ENCODE data around the gene EIF4EBP3. TPM values are rescaled to one million over a fixed set of nuclear protein-coding genes. Genes with fewer than 3 reads are reported as not detected.

EIF4EBP3 gene
- total and polyA plus RNA-seq, 2 of the 4 experiments (the other 2 are of a cell fraction), result 0.36 to 2.1 TPM

DNA sequence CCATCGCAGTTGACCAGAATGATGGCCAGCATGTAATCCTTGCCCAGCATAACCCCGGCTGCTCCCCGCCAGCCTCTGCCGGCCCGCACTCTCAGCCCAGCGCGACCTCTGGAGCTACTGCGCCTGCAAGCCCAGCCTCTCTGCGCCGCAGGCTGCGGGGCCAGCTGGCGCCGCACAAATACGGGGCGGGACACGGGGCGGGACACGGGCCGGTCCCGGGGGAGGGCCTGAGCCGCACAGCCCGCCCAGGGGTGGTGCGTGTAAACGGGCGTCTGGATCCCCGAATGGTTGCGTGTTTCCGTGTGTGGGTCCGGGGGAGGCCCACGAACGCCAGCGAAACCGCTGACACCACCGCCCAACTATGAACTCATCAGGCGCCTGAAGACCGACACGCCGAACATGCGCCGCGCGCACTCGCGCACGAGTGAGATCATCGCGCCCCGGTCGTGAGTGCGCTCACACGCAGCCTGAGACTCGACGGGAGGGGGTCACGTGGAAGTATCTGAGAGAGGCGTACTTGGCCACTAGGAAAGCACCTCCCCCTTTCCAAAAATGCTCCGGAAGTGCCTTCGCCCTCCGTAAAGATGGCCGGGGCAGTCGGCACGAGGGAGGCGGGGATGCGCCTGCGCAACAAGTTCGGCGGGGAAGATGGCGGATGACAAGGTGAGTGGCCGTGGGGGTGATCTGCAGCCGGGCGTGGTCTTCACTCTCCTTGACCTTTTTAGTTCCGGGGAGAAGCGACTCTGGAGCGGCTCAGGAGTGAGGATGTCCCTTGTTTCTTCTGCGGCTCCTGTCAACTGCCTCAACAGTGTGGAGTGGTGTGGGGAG lies 16.9 kb downstream of the EIF4EBP3 start, which contains the start of the genes APBB3 and SLC35A4:
Gene APBB3, minus strand, starts transcription at position 403 of the 828 bp plus-strand sequence. Its CDS starts 353 bp downstream, at position 50.
Gene SLC35A4, plus strand, starts transcription at position 633 of the 828 bp plus-strand sequence. CDS start 2,342 bp downstream, outside the sequence.
- H4K20me1 ChIP-seq (ENCODE audit: insufficient read depth, low read length), result no peaks in the 10 kb centered on the region
- intact Hi-C loops (cut with micrococcal nuclease), result loop anchor here (1.0 kb wide), 1 partner anchor 71 kb away; no protein-coding TSS in a partner anchor
- 1% methylated on average over 15 of the region's 74 CpGs; no CpG with 5 or more reads in 1 of the 2 experiments for WGBS, 2 experiments (ENCODE audit: extremely low coverage in 2 of 2, insufficient read length in 1 of 2)
- peak within 1 kb of the TSS; percentile 61 for H2BK5ac ChIP-seq (ENCODE audit: low read depth, low read length, poor library complexity, severe bottlenecking)
- peak within 1 kb of the TSS; percentile 89 for H3K9ac ChIP-seq (ENCODE audit: low read depth, low read length)
- dilution Hi-C loops (cut with HindIII; ENCODE audit: low sequenced_read_pairs, unreplicated experiment), result no loop called here
- peak within 1 kb of the TSS; percentile 97 for H2AFZ ChIP-seq (replicated peaks; ENCODE audit: low read length, poor library complexity)
- peaks cover 27 to 54% of the 10 kb centered on the region in 2 experiments for H3K79me1 ChIP-seq (ENCODE audit: low read depth in 1 of 2, low read length in 2 of 2)
- in situ Hi-C loops (cut with MboI; ENCODE audit: low sequenced_read_pairs), result loop anchor here (5.0 kb wide), 1 partner anchor 83 kb away; the partner anchor contains the start of genes IK and NDUFA2
- DNase-seq (peak; percentile 99), ATAC-seq (ENCODE audit: low read depth) (peak; percentile 92)
- H4K5ac ChIP-seq (ENCODE audit: low read depth, low read length), result peak within 1 kb of the TSS; percentile 81
- H3K18ac ChIP-seq (ENCODE audit: low read depth, low read length), result peak within 1 kb of the TSS; percentile 40
- peak within 1 kb of the TSS; percentile 92 for H3K4me2 ChIP-seq (ENCODE audit: low read depth, low read length)
- H3K4ac ChIP-seq (ENCODE audit: low read depth, low read length), result peak within 1 kb of the TSS; percentile 91
- H3K23ac ChIP-seq (ENCODE audit: low read depth, low read length), result peak within 1 kb of the TSS; percentile 92
- peaks cover 17% of the 10 kb centered on the region for H3K9me1 ChIP-seq (ENCODE audit: insufficient read depth, low read length)
- peak within 1 kb of the TSS; percentile 83 for H3K27ac ChIP-seq (ENCODE audit: insufficient read depth, low read length)
- no peak within 1 kb of the TSS; the same call in 1 of the 2 replicates for H2BK20ac ChIP-seq (ENCODE audit: low read depth, low read length)
- H3K9me3 ChIP-seq (ENCODE audit: control insufficient read depth, insufficient read depth, low read length), result no peaks in the 10 kb centered on the region
- H3K4me3 ChIP-seq (ENCODE audit: insufficient read depth, low read depth, low read length), result peak within 1 kb of the TSS; percentile 82
- H2AK9ac ChIP-seq (replicated peaks; ENCODE audit: low read depth, low read length, poor library complexity), result peak within 1 kb of the TSS; percentile 95
- peak within 1 kb of the TSS; percentile 53; the same call in 2 of the 3 replicates for H2BK15ac ChIP-seq (ENCODE audit: low read depth, low read length)
- H3K14ac ChIP-seq (replicated peaks; ENCODE audit: low read depth, low read length), result peak within 1 kb of the TSS; percentile 97
- POLR2A ChIA-PET (ENCODE audit: unreplicated experiment), result interaction anchor here (0.6 kb wide), 2 partner anchors 76 to 425 kb away, joined by 3 to 4 read pairs; no protein-coding TSS in a partner anchor
- H3K4me1 ChIP-seq (ENCODE audit: control insufficient read depth, insufficient read depth, low read length), result peaks cover 8% of the 10 kb centered on the region
- H3K27me3 ChIP-seq (ENCODE audit: control insufficient read depth, insufficient read depth, low read length), result no peaks in the 10 kb centered on the region
- H3K36me3 ChIP-seq (ENCODE audit: control insufficient read depth, insufficient read depth, low read length), result peaks cover 35% of the 10 kb centered on the region
- CTCF ChIA-PET, result no interaction called here
- H3K56ac ChIP-seq (ENCODE audit: extremely low read depth, insufficient read depth, low read length), result peak within 1 kb of the TSS; percentile 86
- peak within 1 kb of the TSS; percentile 30 for H2BK120ac ChIP-seq (ENCODE audit: low read depth, low read length)
- peak within 1 kb of the TSS; percentile 83 to 94 for H4K8ac ChIP-seq (ENCODE audit: low read depth in 2 of 2, low read length in 2 of 2)
- no TSS peak for BruUV-seq (replicated peaks)
- peak within 1 kb of the TSS; percentile 85 for H4K91ac ChIP-seq (ENCODE audit: insufficient read depth, low read depth, low read length)
- peak within 1 kb of the TSS; percentile 79 for H2AK5ac ChIP-seq (ENCODE audit: low read depth, low read length)
- TF ChIP-seq SMC3 (IDR thresholded peaks at IDR 0.05; ENCODE audit: low read depth, low read length) (0 out of 2 replicates have a peak, but pooled peaks have one; percentile 2), MXI1 (IDR thresholded peaks at IDR 0.05; ENCODE audit: borderline replicate concordance, low read depth, low read length) (no peak), ELK1 (IDR thresholded peaks at IDR 0.05; ENCODE audit: borderline replicate concordance, low read depth, low read length) (0 out of 2 replicates have a peak, but pooled peaks have one; percentile 40), NFE2L2 (IDR thresholded peaks at IDR 0.05; ENCODE audit: low read depth, low read length) (no peak; the same call in 1 of the 2 replicates), CHD1 (IDR thresholded peaks at IDR 0.05; ENCODE audit: low read depth, low read length) (no peak), RAD21 (IDR thresholded peaks at IDR 0.05; ENCODE audit: low read length) (peak; percentile 16; the same call in 1 of the 2 replicates), MAFK (IDR thresholded peaks at IDR 0.05; ENCODE audit: low read depth, low read length) (peak; percentile 43; the same call in 1 of the 2 replicates), RCOR1 (IDR thresholded peaks at IDR 0.05; ENCODE audit: insufficient replicate concordance, low read length) (no peak), BHLHE40 (IDR thresholded peaks at IDR 0.05; ENCODE audit: low read depth, low read length) (peak; percentile 91), CEBPB (IDR thresholded peaks at IDR 0.05; ENCODE audit: low read depth, low read length) (peak; percentile 24), MAZ (IDR thresholded peaks at IDR 0.05; ENCODE audit: borderline replicate concordance, low read depth, low read length) (no peak; the same call in 1 of the 2 replicates)
- TF ChIP-seq, protein P1, sequence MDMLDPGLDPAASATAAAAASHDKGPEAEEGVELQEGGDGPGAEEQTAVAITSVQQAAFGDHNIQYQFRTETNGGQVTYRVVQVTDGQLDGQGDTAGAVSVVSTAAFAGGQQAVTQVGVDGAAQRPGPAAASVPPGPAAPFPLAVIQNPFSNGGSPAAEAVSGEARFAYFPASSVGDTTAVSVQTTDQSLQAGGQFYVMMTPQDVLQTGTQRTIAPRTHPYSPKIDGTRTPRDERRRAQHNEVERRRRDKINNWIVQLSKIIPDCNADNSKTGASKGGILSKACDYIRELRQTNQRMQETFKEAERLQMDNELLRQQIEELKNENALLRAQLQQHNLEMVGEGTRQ (IDR thresholded peaks at IDR 0.05; ENCODE audit: low read depth, low read length), result peak; percentile 93
